Left renal pelvis (tissue), 4 donors: ENCODE data around the gene TRERF1. TPM values are rescaled to one million over a fixed set of nuclear protein-coding genes. Genes with fewer than 3 reads are reported as not detected.
"Not testable (repeated sequence)": the region's sequence is repeated elsewhere in the genome, so short reads cannot be mapped to it uniquely, and the experiment has no call there.

ENCODE experiments used
- DNase-seq, 4 donors: peaks; one replicate each; pipeline ENCODE4 v3.0.0-alpha.2; 2013; ENCODE audit warnings: low read depth in 4 of 4, low spot score in 3 of 4
- polyA plus RNA-seq, 4 donors: library from polyadenylated mRNA; unstranded; fragments of 120-200 nt; gene quantifications; one replicate each; pipeline ENCODE4 v1.2.1, GENCODE V29; 2013; ENCODE audit not compliant: insufficient read length in 4 of 4

The TRERF1 gene
- polyA plus RNA-seq, 4 donors: 13.0 to 18.6 (median 16.5) TPM

DNA sequence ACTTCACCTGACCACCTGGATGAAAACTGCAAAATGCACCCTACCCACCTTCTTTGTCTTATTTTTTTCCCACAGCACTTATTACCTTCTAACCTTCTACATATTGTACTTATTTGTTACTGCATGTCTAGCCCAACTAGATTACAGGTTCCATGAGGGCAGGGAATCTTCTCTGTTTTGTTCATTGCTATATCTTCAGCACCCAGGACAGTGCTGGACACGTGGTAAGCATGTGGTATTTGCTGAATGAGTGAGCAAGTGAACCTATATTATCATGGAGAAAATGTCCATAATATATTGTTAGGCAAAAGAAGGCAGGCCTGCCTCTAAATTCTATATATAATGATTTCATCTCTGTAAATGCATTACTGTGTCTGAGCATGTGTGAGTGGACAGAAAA lies 107.0 kb downstream of the TRERF1 start:
- no peak for DNase-seq

DNA sequence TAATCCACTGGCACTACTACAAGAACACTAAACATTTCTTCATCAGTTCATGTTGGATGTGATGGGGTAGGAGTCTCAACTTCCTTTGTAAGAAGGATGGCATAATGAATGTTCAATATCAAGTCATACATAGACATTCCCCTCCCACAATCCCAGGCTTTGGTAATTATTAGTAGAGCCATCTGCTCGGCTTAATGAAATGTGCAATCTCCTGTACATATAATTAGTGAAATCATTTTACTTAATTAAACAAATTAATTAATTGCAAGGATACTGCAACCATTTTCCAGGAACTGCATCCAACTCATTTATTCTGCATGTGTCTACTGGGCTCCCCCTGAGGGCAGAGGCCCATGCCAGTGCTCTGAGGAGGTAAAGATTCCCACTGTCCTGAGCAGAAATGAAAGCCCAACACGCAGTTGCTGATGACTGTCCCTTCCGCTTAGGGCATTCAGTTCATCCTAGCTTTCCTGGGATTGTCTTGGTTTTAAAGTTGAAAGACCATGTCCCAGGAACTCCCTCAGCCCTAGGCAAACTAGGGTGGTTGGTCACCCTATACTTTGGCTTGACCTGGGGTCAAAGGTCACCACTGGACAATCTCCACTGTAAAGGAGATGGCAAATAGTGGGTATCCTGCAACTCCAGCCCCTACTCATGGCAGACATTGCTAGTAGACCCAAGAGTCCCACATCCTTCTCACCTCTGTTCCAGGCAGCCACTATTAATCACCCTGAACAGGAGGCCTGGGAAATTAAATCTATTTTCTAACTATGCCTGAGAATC lies 109.8 kb downstream of the TRERF1 start:
- DNase-seq: no peak

DNA sequence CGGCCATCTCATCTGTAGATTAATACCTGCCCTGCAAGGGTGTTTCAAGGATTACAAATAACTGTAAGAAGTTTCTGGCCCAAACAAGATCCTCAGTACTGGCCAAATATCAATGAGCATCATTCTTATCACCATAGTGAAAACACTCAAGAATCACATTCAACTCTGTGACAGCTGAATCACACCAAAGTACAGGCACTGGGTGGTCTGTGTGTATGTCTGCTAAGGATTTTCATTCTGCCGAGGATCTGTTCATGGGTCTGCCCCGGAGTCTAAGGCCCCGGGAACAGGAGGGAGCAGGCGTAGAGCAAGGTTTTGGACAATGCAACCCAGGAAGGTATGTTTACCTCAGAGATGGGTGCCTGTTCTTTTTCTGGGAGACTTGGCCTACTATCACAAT lies 110.5 kb downstream of the TRERF1 start:
- no peak for DNase-seq

DNA sequence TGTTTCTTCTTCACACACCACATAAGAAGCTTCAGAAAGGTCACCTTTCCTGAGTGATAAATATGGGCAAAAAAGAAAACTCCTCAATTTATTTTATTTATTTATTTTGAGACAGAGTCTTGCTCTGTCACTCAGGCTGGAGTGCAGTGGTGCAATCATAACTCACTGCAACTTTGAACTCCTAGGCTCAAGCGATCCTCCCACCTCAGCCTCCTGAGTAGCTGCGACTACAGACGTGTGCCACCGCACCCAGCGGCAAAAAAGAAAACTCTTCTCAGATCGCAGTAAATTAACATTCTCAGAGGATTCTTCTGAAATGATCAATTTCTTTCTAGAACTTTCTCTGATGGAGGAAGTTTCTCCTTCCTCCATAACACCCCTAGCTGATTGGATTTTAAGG lies 111.2 kb downstream of the TRERF1 start:
- no peak for DNase-seq

DNA sequence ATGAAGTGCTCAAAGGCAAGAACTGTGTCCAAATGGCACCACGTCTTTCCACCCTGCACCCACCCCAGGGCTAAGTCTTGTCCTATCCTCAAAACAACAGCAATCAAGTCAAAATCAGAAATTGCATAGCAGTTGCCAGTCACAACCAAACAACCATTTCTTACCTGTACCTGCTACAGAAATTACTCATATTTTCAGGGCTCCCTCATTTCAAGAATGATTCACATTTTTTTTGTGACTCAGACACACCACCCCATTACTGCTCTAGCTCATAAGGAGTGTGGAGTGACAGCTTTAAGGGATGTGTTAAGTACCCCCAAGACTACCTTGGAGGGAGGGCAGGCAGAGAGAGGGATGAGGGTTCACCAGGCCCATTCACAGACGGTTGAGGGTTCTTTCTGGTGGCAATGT lies 111.7 kb downstream of the TRERF1 start:
- no peak for DNase-seq

DNA sequence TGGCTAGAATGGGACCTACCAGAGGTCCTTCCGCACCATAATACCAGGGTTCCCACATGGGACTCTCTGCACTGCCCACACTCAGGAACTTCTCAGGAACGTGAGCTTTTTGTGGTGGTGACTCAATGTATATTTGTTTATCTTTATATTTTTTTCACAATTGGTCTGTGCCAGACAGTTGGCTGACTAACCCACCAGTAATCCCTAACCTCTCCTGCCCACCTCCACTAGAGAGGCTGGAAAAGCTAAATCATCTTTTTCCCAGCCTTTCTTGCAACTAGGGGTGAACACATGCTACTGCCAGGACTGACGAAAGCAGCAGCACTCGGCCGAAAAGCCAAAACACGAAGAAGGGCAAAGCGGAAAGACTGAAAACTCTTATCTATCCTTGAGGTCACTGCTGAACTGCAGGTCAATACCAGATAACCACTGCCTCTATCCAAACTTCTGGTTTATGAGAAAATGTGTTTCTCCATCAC lies 112.9 kb downstream of the TRERF1 start:
- no peak for DNase-seq

DNA sequence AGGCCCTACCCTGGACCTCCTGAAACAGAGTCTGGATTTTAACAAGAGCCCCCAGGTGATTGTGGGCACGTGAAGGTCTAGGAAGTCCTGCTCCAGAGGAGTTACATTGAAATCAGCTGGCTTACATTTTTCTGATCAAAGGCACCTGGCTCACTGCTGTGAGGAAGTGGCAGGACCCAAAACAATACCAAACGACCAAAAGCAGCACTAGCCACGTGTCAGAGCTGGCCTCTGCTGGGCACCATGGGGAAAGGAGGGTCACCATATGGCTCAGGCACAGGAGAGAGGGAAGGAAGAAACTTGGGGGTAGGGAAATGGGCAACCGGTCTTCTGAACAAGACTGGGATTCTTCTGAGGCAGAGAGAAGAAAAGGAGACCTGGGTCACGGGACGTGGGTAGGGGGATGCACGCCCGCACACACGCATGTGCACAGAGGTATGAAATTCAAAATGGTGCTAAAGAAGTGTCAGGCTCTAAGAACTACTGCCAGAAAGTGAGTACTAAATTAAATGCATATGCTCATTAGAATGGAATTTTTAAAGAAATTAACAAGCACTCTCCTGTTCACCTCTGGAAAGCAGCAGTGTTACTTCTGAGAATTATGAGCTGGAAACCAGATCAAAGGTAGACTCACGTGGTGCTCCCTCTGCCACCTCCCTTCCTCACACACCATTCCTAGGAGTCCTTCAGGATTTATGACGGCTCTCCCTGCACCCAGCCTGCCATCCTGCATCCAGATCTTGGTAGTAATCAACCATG lies 113.6 kb downstream of the TRERF1 start:
- peak in 1 of 4 donors; percentile 6 for DNase-seq

DNA sequence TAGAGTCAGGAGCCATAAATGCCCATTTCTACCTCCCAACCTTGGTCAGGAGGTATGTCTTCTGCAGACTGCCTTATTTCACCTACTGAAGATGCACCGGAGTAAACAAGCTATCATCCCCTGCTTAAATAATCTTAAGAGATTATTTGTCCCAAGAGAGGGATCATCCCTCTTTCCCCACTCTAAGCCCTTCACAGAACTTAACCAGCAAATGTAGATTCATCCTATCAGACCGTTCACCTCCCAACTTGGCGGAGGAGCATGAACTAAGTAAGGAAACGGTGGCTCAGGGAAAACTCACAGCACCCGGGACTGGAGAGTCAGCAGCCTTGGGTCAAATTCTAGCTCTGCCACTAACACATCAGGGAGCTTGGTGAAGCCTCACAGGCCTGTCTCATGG lies 115.3 kb downstream of the TRERF1 start:
- DNase-seq: no peak

DNA sequence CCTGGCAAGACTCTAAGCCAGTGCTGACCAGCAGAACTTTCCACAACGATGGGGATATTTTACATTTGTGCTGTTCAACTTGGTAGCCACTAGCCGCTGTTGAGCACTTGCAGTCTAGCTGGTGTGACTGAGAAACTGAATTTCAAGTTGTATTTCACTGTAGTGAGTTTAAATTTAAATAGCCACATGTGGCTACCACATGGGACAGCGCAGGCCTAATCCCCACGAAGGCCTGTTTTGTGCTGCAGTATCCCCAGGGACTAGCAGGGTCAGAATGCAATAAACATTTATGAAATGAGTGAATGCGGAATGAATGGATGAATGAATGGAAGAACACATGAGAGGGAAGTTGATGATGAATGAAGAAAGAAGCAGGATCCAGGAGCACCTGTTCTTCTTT lies 115.8 kb downstream of the TRERF1 start:
- no peak for DNase-seq

DNA sequence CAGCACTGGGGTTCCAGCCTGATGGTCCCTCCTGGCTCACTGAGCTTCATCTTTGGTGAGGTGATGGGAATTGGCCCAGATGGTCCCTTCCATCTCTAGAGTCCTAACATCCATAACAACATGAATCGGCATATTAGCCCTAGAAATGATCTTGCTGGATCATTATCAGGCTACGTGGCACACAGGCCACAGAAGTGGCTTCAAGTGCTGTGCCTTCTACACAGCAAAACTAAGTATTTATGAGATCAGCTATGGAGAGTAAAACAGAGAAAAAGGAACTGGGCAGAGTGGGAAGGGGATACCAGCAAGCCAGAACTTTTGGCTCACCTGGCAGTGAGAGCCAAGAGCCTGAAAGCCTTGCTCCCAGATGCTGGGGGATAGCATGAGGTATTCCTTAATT lies 116.9 kb downstream of the TRERF1 start:
- no peak for DNase-seq

DNA sequence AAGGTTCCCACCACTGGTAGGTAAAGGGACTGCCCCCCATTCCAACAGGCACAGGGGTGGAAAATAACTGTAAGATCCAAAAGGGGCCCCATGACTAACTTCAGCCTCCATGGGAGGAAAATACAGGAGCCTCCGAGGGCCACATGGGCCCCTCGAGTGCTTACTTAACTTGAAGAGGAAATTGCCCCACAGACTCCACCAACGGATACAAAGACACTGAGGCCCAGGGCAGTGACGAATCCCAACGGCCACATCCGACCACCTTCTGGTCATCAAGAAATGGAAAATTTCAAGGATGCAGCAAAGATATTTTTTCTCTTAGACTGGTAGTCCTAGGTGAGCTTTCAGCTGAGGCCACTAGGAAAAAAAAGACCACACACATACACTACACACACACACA lies 118.1 kb downstream of the TRERF1 start:
- no peak for DNase-seq

DNA sequence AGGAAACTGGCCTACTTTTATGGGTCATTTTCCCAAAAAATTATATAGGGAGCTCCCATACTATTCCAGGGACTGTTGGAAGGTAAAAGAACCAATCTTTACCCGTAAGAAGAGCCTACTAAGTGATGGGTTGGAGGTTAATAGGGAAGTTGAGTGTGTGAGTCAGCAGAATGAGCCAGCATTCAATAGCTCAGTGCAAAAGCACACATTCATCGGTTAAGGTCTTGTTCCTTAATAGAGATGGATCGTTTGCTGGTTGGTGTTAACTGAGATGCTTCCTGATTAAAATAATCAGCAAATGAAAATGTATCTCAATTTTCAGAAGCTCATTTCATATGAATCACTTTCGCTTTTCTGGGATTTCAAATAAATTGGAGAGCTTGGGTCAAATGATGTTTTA lies 118.8 kb downstream of the TRERF1 start:
- no peak for DNase-seq

DNA sequence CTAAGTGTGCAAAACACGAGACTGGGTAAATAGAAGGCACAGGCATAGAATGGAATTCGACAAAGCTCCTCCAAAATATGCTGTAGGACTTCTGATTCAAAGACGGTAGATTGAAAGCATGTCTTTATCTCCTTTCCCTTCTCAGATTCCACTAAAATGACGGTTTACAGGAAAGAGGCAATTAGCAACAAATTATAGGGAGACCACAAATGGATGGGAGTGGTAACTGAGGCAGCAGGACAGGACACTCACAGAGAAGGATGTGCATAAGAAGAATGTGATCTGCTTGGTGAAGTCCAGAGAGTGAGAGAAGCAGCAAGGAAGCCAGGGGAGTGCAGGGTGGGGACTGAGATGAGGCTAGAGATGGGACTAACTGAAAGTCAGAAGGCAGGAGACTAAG lies 120.7 kb downstream of the TRERF1 start:
- DNase-seq: no peak

DNA sequence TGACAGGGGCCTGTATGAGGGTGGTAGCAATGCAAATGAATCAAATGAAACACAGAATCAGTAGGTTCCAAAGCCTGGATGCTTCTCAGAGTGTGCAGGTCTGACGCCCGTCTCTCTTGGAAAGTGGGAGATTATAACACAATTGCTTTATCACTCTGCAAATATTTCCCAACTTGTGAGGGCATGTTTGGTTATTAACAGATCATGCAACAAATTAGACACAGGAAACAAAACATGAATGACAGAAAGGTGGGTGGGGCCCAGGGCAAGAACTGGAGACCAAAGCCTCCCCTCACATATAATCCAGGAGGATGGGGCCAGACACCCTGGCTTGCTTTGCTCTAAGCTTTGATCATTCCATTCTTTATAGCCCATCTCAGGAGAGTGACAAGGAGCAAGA lies 125.5 kb downstream of the TRERF1 start:
- no peak for DNase-seq

DNA sequence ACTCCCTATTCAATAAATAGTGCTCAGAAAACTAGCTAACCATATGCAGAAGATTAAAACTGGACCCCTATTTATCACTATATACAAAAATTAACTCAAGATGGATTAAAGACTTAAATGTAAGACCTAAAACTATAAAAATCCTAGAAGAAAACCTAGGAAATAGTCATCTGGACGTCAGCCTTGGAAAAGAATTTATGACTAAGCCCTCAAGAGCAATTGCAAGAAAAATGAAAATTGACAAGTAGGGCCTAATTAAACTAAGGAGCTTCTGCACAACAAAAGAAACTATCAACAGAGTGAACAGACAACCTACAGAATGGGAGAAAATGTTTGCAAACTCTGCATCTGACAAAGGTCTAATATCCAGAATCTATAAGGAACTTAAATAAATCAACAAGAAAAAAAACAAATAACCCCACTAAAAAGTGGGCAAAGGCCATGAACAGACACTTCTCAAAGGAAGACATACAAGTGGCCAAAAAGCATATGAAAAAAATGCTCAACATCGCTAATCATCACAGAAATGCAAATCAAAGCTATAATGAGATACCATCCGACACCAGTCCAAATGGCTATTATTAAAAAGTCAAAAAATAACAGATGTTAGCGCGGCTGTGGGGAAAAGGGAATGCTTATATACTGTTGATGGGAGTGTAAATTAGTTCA lies 126.9 kb downstream of the TRERF1 start:
- DNase-seq: not testable (repeated sequence)

DNA sequence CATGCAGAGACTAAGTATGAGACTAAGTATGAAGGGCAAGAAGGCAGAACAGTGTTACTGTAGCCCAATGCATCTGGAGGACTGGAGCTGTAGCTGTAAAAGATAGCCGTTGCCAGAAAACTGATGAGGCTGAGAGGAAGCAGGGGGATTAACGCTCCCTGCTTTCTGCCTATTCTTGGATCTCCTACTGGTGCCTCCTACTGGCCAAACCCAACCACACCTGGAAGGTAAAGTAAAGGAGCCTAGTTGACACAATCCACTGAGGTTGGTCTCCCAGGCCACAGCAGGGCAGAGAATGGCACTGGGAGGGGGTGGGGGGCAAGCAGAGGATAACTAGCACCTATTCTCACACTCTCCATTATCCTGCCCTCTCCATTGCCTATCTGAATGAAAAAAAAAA lies 129.1 kb downstream of the TRERF1 start:
- DNase-seq: no peak

DNA sequence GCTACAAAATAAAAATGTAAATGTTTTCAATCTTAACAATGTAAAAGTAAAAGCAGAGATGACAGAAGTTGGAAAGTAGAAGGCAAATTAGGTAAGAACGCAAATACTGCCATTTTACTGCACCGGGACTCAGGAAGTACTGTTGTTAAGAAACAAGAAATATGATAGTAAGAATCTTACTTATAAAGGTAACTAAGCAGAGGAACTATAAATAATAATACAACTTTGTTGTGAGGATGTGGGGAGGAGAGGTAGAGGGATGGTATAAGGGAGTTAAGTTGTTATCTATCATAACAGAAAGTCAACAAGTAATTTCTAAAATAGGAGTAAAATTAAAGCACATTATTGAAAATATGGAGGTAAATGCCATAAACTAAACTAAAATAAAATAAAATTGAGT lies 129.8 kb downstream of the TRERF1 start:
- no peak for DNase-seq

DNA sequence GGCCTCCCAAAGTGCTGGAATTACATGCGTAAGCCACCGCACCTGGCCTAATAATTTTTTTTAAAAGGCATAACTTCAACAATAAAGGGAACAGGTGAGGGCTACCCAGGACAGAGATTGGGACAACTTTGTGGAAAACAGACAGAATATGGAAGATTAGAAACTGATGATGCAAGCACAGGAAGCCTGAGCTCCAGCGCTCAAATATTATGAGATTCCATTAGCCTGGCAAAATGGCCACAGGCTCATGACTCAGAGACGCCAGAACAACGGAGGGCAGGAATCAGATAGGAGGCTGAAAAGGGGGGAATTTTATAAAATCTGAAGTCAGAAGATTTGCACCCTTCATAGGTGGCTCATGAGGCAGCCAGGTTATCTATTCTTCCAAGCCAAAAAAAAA lies 131.0 kb downstream of the TRERF1 start:
- DNase-seq: no peak

DNA sequence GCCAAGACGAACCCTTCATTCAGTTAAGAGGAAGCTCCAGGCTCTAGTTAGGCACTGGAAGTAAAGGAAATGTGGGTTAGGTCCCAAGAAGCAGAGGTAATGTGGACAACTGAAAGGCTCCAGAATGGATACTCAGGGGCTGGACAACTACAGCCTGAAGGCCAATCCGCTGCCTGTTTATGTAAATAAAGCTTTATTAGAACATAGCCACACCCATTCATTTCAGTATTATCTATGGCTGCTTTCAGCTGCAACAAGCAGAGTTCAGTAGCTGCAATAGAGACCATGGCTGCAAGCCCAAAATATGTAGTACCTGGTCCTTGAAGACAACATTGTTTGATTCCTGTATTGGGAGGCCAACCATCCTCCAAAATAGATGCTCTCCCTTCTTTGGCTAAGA lies 133.2 kb downstream of the TRERF1 start:
- no peak for DNase-seq

DNA sequence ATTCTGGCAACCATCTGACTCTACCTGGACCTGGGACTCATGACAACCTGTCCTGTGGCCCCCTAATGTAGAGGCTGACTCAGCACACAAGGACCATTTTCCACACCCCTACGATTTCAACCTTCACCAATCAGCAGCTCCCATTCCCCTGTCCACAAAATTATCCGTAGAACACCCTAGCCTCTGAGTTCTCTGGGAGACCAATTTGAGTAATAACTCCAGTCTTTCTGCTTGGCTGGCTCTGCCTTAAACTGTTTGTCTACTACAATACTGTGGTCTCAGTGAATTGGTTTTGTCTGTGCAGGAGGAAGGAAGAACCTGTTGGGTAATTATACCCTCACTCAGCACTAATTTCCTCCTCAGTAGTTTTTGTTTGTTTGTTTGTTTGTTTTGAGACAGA lies 134.7 kb downstream of the TRERF1 start:
- DNase-seq: no peak
